HepG2 (cell line): Measurements from ENCODE around the gene KIF26B. TPM values are rescaled to one million over a fixed set of nuclear protein-coding genes. Genes with fewer than 3 reads are reported as not detected.

Experiments
- ATAC-seq: fragments of 200-7000 bp; cut with Tn5 transposase; 3 replicates; pipeline ENCODE4 v1.9.1; 2020; ENCODE audit warnings: mild to moderate bottlenecking, moderate library complexity
- BruUV-seq: library from RNA; stranded (reverse); fragments of 400-500 nt; replicated peaks from 2 replicates; lab custom pipeline; 2021; lab: Mats Ljungman, UMichigan
- CTCF ChIA-PET: fragments of 300-600 bp; formaldehyde crosslinking; extraction: SDS; loops from one replicate; lab custom pipeline; 2021; ENCODE audit warnings: low total read pairs, inconsistent platforms, low intra/inter-chr PET ratio; lab: Yijun Ruan, JAX
- POLR2A ChIA-PET: fragments of 350-600 bp; sonication (Branson Sonifier 250); formaldehyde crosslinking; loops from one replicate; lab custom pipeline; 2020; ENCODE audit warnings: antibody characterized with exemption, inconsistent platforms; lab: Yijun Ruan, JAX
- DNase-seq: peaks from one replicate; pipeline ENCODE4 v3.0.0-alpha.2; 2015; ENCODE audit warnings: low spot score
- FAIRE-seq: peaks from 3 replicates; lab custom pipeline; 2011; peaks lifted over from hg19 to GRCh38; lab: Jason Lieb, UNC
- H2AFZ ChIP-seq: one replicate; pipeline ENCODE4 v1.6.1; 2011; ENCODE audit warnings: low read length, inconsistent platforms
- H3K27ac ChIP-seq: fragments of 300-600 bp; 3 replicates; pipeline ENCODE4 v1.8.0; 2011; ENCODE audit warnings: mixed run types, mild to moderate bottlenecking, mixed read lengths, low read length, inconsistent platforms; ENCODE audit not compliant: insufficient read depth; ENCODE audit errors: extremely low read length
- H3K27me3 ChIP-seq, 2 experiments: fragments of 200-600 bp in 1 of 2; 2 replicates in 1 of 2; 3 replicates in 1 of 2; pipeline versions ENCODE4 v1.6.0 to v1.8.0; 2011; ENCODE audit warnings: low read length in 2 of 2, mild to moderate bottlenecking in 2 of 2, moderate library complexity in 2 of 2, inconsistent platforms in 1 of 2; ENCODE audit not compliant: insufficient read depth in 2 of 2, control insufficient read depth in 1 of 2
- H3K36me3 ChIP-seq, 2 experiments: fragments of 200-600 bp in 1 of 2; replicated peaks in 1 of 2; 2 replicates in 1 of 2; 3 replicates in 1 of 2; pipeline versions ENCODE4 v1.5.1 to v1.8.0; 2011; ENCODE audit warnings: low read length in 2 of 2, inconsistent platforms in 1 of 2; ENCODE audit not compliant: insufficient read depth in 2 of 2, control insufficient read depth in 1 of 2
- H3K4me1 ChIP-seq: 2 replicates; pipeline ENCODE4 v1.5.1; 2012; ENCODE audit warnings: low read length, inconsistent platforms; ENCODE audit not compliant: insufficient read depth
- H3K4me2 ChIP-seq: 2 replicates; pipeline ENCODE4 v1.6.0; 2011; ENCODE audit warnings: low read depth, low read length, inconsistent platforms
- H3K4me3 ChIP-seq, 3 experiments: fragments of 200-600 bp in 1 of 3; sonication (generic), shearing (Covaris generic) in 1 of 3; replicated peaks in 1 of 3; 2 replicates each; pipeline ENCODE4 v1.5.1; 2011 to 2016; ENCODE audit warnings: low read length in 3 of 3, inconsistent platforms in 2 of 3, low read depth in 2 of 3, mild to moderate bottlenecking in 2 of 3, control low read depth in 1 of 3, mixed read lengths in 1 of 3; ENCODE audit not compliant: insufficient read depth in 1 of 3
- H3K79me2 ChIP-seq: one replicate; pipeline ENCODE4 v1.6.1; 2011; ENCODE audit warnings: low read length, inconsistent platforms; ENCODE audit not compliant: insufficient read depth
- H3K9ac ChIP-seq: 2 replicates; pipeline ENCODE4 v1.6.0; 2011; ENCODE audit warnings: mild to moderate bottlenecking, low read depth, low read length, inconsistent platforms; ENCODE audit not compliant: insufficient read depth
- H3K9me3 ChIP-seq: 2 replicates; pipeline ENCODE4 v1.5.1; 2012; ENCODE audit warnings: mild to moderate bottlenecking, low read length
- H4K20me1 ChIP-seq: 2 replicates; pipeline ENCODE4 v1.6.0; 2011; ENCODE audit warnings: inconsistent platforms, mild to moderate bottlenecking, low read length, moderate library complexity; ENCODE audit not compliant: insufficient read depth
- ADNP ChIP-seq: sonication (generic); formaldehyde crosslinking; IDR thresholded peaks from 2 replicates; pipeline ENCODE4 v1.4.0; 2020; ENCODE audit warnings: missing genetic modification reagents
- CENPX ChIP-seq: sonication (generic); formaldehyde crosslinking; IDR thresholded peaks from 2 replicates; pipeline ENCODE4 v1.9.0; 2021; ENCODE audit warnings: mild to moderate bottlenecking, missing genetic modification reagents, moderate library complexity
- ELF1 ChIP-seq: sonication (generic); formaldehyde crosslinking; IDR thresholded peaks from 2 replicates; pipeline ENCODE4 v1.4.0; 2020; ENCODE audit warnings: missing genetic modification reagents
- HDAC1 ChIP-seq: sonication (generic); formaldehyde crosslinking; IDR thresholded peaks from 2 replicates; pipeline ENCODE4 v1.5.1; 2020; ENCODE audit warnings: mild to moderate bottlenecking, missing genetic modification reagents
- IRF9 ChIP-seq: sonication (generic); formaldehyde crosslinking; IDR thresholded peaks from 2 replicates; pipeline ENCODE4 v1.8.0; 2022; ENCODE audit warnings: missing genetic modification reagents, mild to moderate bottlenecking, borderline replicate concordance
- MAX ChIP-seq: IDR thresholded peaks from 2 replicates; pipeline ENCODE4 v1.6.1; 2012; ENCODE audit warnings: inconsistent platforms
- MNT ChIP-seq: fragments of 450-650 bp; IDR thresholded peaks from 2 replicates; pipeline ENCODE4 v1.6.1; 2016
- NFIB ChIP-seq: sonication (generic); formaldehyde crosslinking; IDR thresholded peaks from 2 replicates; pipeline ENCODE4 v1.9.0; 2021; ENCODE audit warnings: missing genetic modification reagents, mild to moderate bottlenecking, borderline replicate concordance
- PCBP2 ChIP-seq: fragments of 200-400 bp; formaldehyde crosslinking; optimal IDR thresholded peaks from 2 replicates; pipeline ENCODE3; 2018; ENCODE audit warnings: low read length, low read depth; ENCODE audit not compliant: poor library complexity, severe bottlenecking
- PITX1 ChIP-seq: sonication (generic); formaldehyde crosslinking; IDR thresholded peaks from 2 replicates; pipeline ENCODE4 v1.5.1; 2020; ENCODE audit warnings: mild to moderate bottlenecking, missing genetic modification reagents
- RFX1 ChIP-seq: fragments of 450-650 bp; IDR thresholded peaks from 2 replicates; pipeline ENCODE4 v1.6.1; 2017
- SP5 ChIP-seq: IDR thresholded peaks from 2 replicates; pipeline ENCODE4 v1.6.1; 2016; ENCODE audit warnings: low read depth, borderline replicate concordance
- SRSF1 ChIP-seq: fragments of 200-400 bp; formaldehyde crosslinking; optimal IDR thresholded peaks from 2 replicates; pipeline ENCODE3; 2017; ENCODE audit warnings: mild to moderate bottlenecking, low read depth, low read length, moderate library complexity
- ZBTB25 ChIP-seq: IDR thresholded peaks from 2 replicates; pipeline ENCODE4 v1.6.1; 2018; ENCODE audit warnings: missing genetic modification reagents
- ZGPAT ChIP-seq: IDR thresholded peaks from 2 replicates; pipeline ENCODE4 v1.6.1; 2016; ENCODE audit warnings: mild to moderate bottlenecking
- ZNF329 ChIP-seq: sonication (generic); formaldehyde crosslinking; IDR thresholded peaks from 2 replicates; pipeline ENCODE4 v1.9.0; 2021; ENCODE audit warnings: low read depth, mild to moderate bottlenecking, missing genetic modification reagents
- ZNF383 ChIP-seq: sonication (generic); formaldehyde crosslinking; IDR thresholded peaks from 2 replicates; pipeline ENCODE4 v1.4.0; 2020; ENCODE audit warnings: missing genetic modification reagents, mild to moderate bottlenecking, borderline replicate concordance
- ZNF577 ChIP-seq: sonication (generic); formaldehyde crosslinking; IDR thresholded peaks from 2 replicates; pipeline ENCODE4 v1.4.0; 2020; ENCODE audit warnings: mild to moderate bottlenecking, low read depth, missing genetic modification reagents, borderline replicate concordance
- WGBS: methylation state at CpG from one replicate; pipeline ENCODE4 v1.1.6; 2017; ENCODE audit warnings: low lambda C conversion rate; 5-methylcytosine and 5-hydroxymethylcytosine counted together
- in situ Hi-C: cut with HindIII; loops from 2 replicates; pipeline ENCODE4 v1.10.0; 2017; ENCODE audit warnings: low pct_unique_long_range_greater_than_20kb; ENCODE audit not compliant: extremely low pct_ligation_motif_present
- intact Hi-C: fragments of 100-400 bp; cut with micrococcal nuclease; formaldehyde crosslinking; loops from one replicate; pipeline ENCODE4 v1.10.0; 2022; ENCODE audit not compliant: unreplicated experiment
- polyA plus RNA-seq, 8 experiments: library from polyadenylated mRNA; depleted of rRNA in 3 of 8; stranded (reverse) in 7 of 8; unstranded in 1 of 8; fragments of >200 nt; fragmentation: Illumina TruSeq in 4 of 8; extraction: Trizol in 4 of 8; gene quantifications; 2 replicates each; pipeline versions ENCODE4 v1.2.1 to v1.2.3, GENCODE V29; 2011 to 2016; ENCODE audit warnings: low read depth in 4 of 8, missing spikeins in 1 of 8, mixed read lengths in 1 of 8; ENCODE audit not compliant: insufficient read depth in 1 of 8
- total RNA-seq, 5 experiments: library from RNA; depleted of rRNA; stranded (reverse); fragments of >200 nt; fragmentation: Illumina TruSeq; extraction: Trizol; gene quantifications; 2 replicates each; pipeline ENCODE4 v1.2.3, GENCODE V29; 2016; ENCODE audit warnings: low read depth in 1 of 5

KIF26B gene
- total and polyA plus RNA-seq, 2 of the 13 experiments (the other 11 are each of a cell fraction or from before 2014, with no cell fraction given) = 0.08 to 0.09 TPM

GRCh38 chr1:245306628-245307410 is 152.0 kb downstream of the KIF26B start:
- Histone ChIP-seq H4K20me1 (no peaks in the 10 kb centered on the region), H3K36me3 (no peaks in the 10 kb centered on the region), H2AFZ (no peak overlapping the region), H3K27ac (no peak overlapping the region), H3K79me2 (no peaks in the 10 kb centered on the region), H3K9ac (no peak overlapping the region), H3K9me3 (no peaks in the 10 kb centered on the region), H3K4me2 (no peak overlapping the region), H3K27me3 (no peaks in the 10 kb centered on the region), H3K4me1 (no peaks in the 10 kb centered on the region), H3K4me3 (no peak overlapping the region)
- BruUV-seq = no TSS peak
- intact Hi-C loops = no loop called here
- DNase-seq (no peak), FAIRE-seq (no peak), ATAC-seq (no peak)
- 42% methylated on average over 12 of the region's 12 CpGs for WGBS
- ChIA-PET CTCF (no interaction called here), POLR2A (no interaction called here)
- TF ChIP-seq RFX1 (no peak), NFIB (CRISPR knock-in tag) (no peak), IRF9 (CRISPR knock-in tag) (no peak), ZGPAT (CRISPR knock-in tag) (no peak), PCBP2 (no peak), ZNF329 (CRISPR knock-in tag) (no peak), SRSF1 (no peak), CENPX (no peak), PITX1 (CRISPR knock-in tag) (no peak), ADNP (CRISPR knock-in tag) (no peak), ZNF577 (CRISPR knock-in tag) (no peak), ELF1 (CRISPR knock-in tag) (no peak), ZNF383 (CRISPR knock-in tag) (no peak), SP5 (CRISPR knock-in tag) (no peak), MAX (no peak), MNT (no peak), ZBTB25 (CRISPR knock-in tag) (no peak), HDAC1 (CRISPR knock-in tag) (no peak)
- in situ Hi-C loops = no loop called here
